K562 (cell line): ENCODE results near the gene OOEP. TPM values are rescaled to one million over a fixed set of nuclear protein-coding genes. Genes with fewer than 3 reads are reported as not detected.

Experiments
- HMG20B ChIP-seq: fragments of 250-450 bp; sonication (Bioruptor Pico); IDR thresholded peaks from 2 replicates; pipeline ENCODE4 v1.5.0; 2021; ENCODE audit warnings: mild to moderate bottlenecking
- SREBF1 ChIP-seq: fragments of 150-350 bp; IDR thresholded peaks from 2 replicates; pipeline ENCODE4 v1.6.1; 2014; ENCODE audit warnings: antibody characterized with exemption, low read depth, low read length, borderline replicate concordance
- SRSF9 ChIP-seq: fragments of 200-400 bp; formaldehyde crosslinking; IDR thresholded peaks from 2 replicates; pipeline ENCODE4 v1.6.1; 2017; ENCODE audit warnings: low read depth, low read length, borderline replicate concordance
- ZFP36 ChIP-seq: fragments of 150-350 bp; IDR thresholded peaks from 2 replicates; pipeline ENCODE4 v1.6.1; 2018; ENCODE audit warnings: low read length, low read depth; ENCODE audit not compliant: partially characterized antibody
- ZNF561 ChIP-seq: fragments of 450-650 bp; formaldehyde crosslinking; conservative IDR thresholded peaks from 2 replicates; pipeline ENCODE4 v1.4.0; 2020; ENCODE audit warnings: mild to moderate bottlenecking, moderate library complexity
- polyA plus RNA-seq, 8 experiments: library from polyadenylated mRNA; depleted of rRNA in 4 of 8; stranded (reverse) in 5 of 8; unstranded in 3 of 8; fragments of >200 nt; fragmentation: Nextera tagmentation in 2 of 8; fragmentation: Illumina TruSeq in 1 of 8; extraction: Ambion mirVana in 2 of 8; extraction: Trizol in 1 of 8; gene quantifications; 2 replicates each; pipeline versions ENCODE4 v1.2.1 to v1.2.3, GENCODE V29; 2011 to 2014; ENCODE audit warnings: inconsistent platforms in 1 of 8, missing spikeins in 1 of 8
- total RNA-seq, 7 experiments: library from RNA; depleted of rRNA in 6 of 7; stranded (reverse); fragments of >200 nt in 6 of 7; fragmentation: Illumina TruSeq in 2 of 7; extraction: Trizol in 2 of 7; gene quantifications; 2 replicates each; pipeline versions ENCODE4 v1.2.1 to v1.2.3, GENCODE V29; 2011 to 2021; ENCODE audit warnings: low replicate concordance in 1 of 7
- TF ChIP-seq, protein P1 (sequence below): fragments of 250-450 bp; sonication (Bioruptor Pico); IDR thresholded peaks from 2 replicates; pipeline ENCODE4 v1.4.0; 2020
- TF ChIP-seq, protein P2 (sequence below): sonication (generic); formaldehyde crosslinking; IDR thresholded peaks from 2 replicates; pipeline ENCODE4 v1.8.1; 2023; ENCODE audit warnings: mild to moderate bottlenecking, missing genetic modification reagents
- TF ChIP-seq, protein P3 (sequence below): fragments of 450-650 bp; IDR thresholded peaks from 2 replicates; pipeline ENCODE4 v1.7.0; 2016; ENCODE audit warnings: borderline replicate concordance

OOEP gene
- total and polyA plus RNA-seq, 9 of the 15 experiments (the other 6 are each of a cell fraction or from before 2014, with no cell fraction given), result not detected

DNA sequence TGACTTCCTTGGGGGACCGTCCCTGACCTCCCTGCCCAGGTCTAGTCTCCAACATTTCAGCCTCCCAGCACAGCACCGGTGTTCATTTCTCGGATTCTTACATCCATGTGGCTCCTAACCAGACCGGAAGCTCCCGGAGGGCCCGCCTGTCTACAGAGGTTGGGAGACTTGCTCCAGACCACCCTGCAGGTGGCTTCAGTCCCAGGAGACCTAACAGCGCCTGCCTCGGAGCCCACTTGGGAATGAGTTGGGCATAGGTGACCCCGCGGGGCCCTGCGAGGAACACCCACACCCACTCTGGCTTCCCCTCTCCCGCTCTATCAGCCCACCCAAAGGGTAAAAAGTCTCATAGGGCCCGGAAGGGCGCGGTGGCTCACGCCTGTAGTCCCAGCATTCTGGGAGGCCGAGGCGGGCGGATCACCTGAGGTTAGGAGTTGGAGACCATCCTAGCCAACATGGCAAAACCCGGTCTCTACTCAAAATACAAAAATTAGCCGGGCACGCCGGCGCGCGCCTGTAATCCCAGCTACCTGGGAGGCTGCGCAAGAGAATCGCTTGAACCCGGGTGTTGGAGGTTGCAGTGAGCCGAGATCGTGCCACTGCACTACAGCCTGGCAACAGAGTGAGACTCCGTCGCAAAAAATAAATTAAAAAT is 21.0 kb downstream of the OOEP start (continued):
- TF ChIP-seq, protein P1, sequence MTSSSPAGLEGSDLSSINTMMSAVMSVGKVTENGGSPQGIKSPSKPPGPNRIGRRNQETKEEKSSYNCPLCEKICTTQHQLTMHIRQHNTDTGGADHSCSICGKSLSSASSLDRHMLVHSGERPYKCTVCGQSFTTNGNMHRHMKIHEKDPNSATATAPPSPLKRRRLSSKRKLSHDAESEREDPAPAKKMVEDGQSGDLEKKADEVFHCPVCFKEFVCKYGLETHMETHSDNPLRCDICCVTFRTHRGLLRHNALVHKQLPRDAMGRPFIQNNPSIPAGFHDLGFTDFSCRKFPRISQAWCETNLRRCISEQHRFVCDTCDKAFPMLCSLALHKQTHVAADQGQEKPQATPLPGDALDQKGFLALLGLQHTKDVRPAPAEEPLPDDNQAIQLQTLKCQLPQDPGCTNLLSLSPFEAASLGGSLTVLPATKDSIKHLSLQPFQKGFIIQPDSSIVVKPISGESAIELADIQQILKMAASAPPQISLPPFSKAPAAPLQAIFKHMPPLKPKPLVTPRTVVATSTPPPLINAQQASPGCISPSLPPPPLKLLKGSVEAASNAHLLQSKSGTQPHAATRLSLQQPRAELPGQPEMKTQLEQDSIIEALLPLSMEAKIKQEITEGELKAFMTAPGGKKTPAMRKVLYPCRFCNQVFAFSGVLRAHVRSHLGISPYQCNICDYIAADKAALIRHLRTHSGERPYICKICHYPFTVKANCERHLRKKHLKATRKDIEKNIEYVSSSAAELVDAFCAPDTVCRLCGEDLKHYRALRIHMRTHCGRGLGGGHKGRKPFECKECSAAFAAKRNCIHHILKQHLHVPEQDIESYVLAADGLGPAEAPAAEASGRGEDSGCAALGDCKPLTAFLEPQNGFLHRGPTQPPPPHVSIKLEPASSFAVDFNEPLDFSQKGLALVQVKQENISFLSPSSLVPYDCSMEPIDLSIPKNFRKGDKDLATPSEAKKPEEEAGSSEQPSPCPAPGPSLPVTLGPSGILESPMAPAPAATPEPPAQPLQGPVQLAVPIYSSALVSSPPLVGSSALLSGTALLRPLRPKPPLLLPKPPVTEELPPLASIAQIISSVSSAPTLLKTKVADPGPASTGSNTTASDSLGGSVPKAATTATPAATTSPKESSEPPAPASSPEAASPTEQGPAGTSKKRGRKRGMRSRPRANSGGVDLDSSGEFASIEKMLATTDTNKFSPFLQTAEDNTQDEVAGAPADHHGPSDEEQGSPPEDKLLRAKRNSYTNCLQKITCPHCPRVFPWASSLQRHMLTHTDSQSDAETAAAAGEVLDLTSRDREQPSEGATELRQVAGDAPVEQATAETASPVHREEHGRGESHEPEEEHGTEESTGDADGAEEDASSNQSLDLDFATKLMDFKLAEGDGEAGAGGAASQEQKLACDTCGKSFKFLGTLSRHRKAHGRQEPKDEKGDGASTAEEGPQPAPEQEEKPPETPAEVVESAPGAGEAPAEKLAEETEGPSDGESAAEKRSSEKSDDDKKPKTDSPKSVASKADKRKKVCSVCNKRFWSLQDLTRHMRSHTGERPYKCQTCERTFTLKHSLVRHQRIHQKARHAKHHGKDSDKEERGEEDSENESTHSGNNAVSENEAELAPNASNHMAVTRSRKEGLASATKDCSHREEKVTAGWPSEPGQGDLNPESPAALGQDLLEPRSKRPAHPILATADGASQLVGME (CRISPR knock-in tag), result no peak
- TF ChIP-seq ZNF561, result no peak
- TF ChIP-seq, protein P2, sequence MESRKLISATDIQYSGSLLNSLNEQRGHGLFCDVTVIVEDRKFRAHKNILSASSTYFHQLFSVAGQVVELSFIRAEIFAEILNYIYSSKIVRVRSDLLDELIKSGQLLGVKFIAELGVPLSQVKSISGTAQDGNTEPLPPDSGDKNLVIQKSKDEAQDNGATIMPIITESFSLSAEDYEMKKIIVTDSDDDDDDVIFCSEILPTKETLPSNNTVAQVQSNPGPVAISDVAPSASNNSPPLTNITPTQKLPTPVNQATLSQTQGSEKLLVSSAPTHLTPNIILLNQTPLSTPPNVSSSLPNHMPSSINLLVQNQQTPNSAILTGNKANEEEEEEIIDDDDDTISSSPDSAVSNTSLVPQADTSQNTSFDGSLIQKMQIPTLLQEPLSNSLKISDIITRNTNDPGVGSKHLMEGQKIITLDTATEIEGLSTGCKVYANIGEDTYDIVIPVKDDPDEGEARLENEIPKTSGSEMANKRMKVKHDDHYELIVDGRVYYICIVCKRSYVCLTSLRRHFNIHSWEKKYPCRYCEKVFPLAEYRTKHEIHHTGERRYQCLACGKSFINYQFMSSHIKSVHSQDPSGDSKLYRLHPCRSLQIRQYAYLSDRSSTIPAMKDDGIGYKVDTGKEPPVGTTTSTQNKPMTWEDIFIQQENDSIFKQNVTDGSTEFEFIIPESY, result no peak
- no peak for TF ChIP-seq SREBF1
- TF ChIP-seq ZFP36, result no peak
- TF ChIP-seq HMG20B (CRISPR knock-in tag), result no peak
- TF ChIP-seq SRSF9, result no peak
- TF ChIP-seq, protein P3, sequence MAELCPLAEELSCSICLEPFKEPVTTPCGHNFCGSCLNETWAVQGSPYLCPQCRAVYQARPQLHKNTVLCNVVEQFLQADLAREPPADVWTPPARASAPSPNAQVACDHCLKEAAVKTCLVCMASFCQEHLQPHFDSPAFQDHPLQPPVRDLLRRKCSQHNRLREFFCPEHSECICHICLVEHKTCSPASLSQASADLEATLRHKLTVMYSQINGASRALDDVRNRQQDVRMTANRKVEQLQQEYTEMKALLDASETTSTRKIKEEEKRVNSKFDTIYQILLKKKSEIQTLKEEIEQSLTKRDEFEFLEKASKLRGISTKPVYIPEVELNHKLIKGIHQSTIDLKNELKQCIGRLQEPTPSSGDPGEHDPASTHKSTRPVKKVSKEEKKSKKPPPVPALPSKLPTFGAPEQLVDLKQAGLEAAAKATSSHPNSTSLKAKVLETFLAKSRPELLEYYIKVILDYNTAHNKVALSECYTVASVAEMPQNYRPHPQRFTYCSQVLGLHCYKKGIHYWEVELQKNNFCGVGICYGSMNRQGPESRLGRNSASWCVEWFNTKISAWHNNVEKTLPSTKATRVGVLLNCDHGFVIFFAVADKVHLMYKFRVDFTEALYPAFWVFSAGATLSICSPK, result no peak
